HepG2 (cell line): ENCODE measurements around the gene LAMB4. TPM values are rescaled to one million over a fixed set of nuclear protein-coding genes. Genes with fewer than 3 reads are reported as not detected.

ENCODE experiments used
- KLF15 ChIP-seq: sonication (generic); formaldehyde crosslinking; IDR thresholded peaks from 2 replicates; pipeline ENCODE4 v1.8.1; 2023; ENCODE audit warnings: borderline replicate concordance, mild to moderate bottlenecking, inconsistent platforms, missing genetic modification reagents, mixed read lengths
- KLF9 ChIP-seq: IDR thresholded peaks from 2 replicates; pipeline ENCODE4 v1.6.1; 2016; ENCODE audit warnings: low read depth
- PPARG ChIP-seq: conservative IDR thresholded peaks from 2 replicates; pipeline ENCODE4 v1.6.1; 2016; ENCODE audit warnings: missing biosample characterization, missing genetic modification reagents
- SP5 ChIP-seq: IDR thresholded peaks from 2 replicates; pipeline ENCODE4 v1.6.1; 2016; ENCODE audit warnings: low read depth, borderline replicate concordance
- TMF1 ChIP-seq: sonication (generic); formaldehyde crosslinking; IDR thresholded peaks from 2 replicates; pipeline ENCODE4 v1.8.1; 2022; ENCODE audit warnings: low read depth, missing genetic modification reagents
- ZNF20 ChIP-seq: sonication (generic); formaldehyde crosslinking; IDR thresholded peaks from 2 replicates; pipeline ENCODE4 v1.4.0; 2020; ENCODE audit warnings: mild to moderate bottlenecking, moderate library complexity, missing genetic modification reagents
- ZNF207 ChIP-seq: fragments of 450-650 bp; IDR thresholded peaks from 2 replicates; pipeline ENCODE4 v1.6.1; 2016; ENCODE audit warnings: antibody characterized with exemption, borderline replicate concordance
- ZNF678 ChIP-seq: sonication (generic); formaldehyde crosslinking; IDR thresholded peaks from 2 replicates; pipeline ENCODE4 v1.4.0; 2020; ENCODE audit warnings: mild to moderate bottlenecking, missing genetic modification reagents
- ZNF766 ChIP-seq: sonication (generic); formaldehyde crosslinking; IDR thresholded peaks from 2 replicates; pipeline ENCODE4 v1.5.0; 2020; ENCODE audit warnings: missing genetic modification reagents, borderline replicate concordance
- polyA plus RNA-seq, 8 experiments: library from polyadenylated mRNA; depleted of rRNA in 3 of 8; stranded (reverse) in 7 of 8; unstranded in 1 of 8; fragments of >200 nt; fragmentation: Illumina TruSeq in 4 of 8; extraction: Trizol in 4 of 8; gene quantifications; 2 replicates each; pipeline versions ENCODE4 v1.2.1 to v1.2.3, GENCODE V29; 2011 to 2016; ENCODE audit warnings: low read depth in 4 of 8, missing spikeins in 1 of 8, mixed read lengths in 1 of 8; ENCODE audit not compliant: insufficient read depth in 1 of 8
- total RNA-seq, 5 experiments: library from RNA; depleted of rRNA; stranded (reverse); fragments of >200 nt; fragmentation: Illumina TruSeq; extraction: Trizol; gene quantifications; 2 replicates each; pipeline ENCODE4 v1.2.3, GENCODE V29; 2016; ENCODE audit warnings: low read depth in 1 of 5
- TF ChIP-seq, protein P1 (sequence below): sonication (generic); formaldehyde crosslinking; IDR thresholded peaks from 2 replicates; pipeline ENCODE4 v1.5.1; 2020; ENCODE audit warnings: mild to moderate bottlenecking, missing genetic modification reagents, borderline replicate concordance
- TF ChIP-seq, protein P2 (sequence below): sonication (generic); formaldehyde crosslinking; IDR thresholded peaks from 2 replicates; pipeline ENCODE4 v1.4.0; 2020; ENCODE audit warnings: missing genetic modification reagents
- TF ChIP-seq, protein P3 (sequence below): sonication (generic); formaldehyde crosslinking; IDR thresholded peaks from 2 replicates; pipeline ENCODE4 v1.4.0; 2020; ENCODE audit warnings: missing genetic modification reagents
- TF ChIP-seq, protein P4 (sequence below): sonication (generic); formaldehyde crosslinking; IDR thresholded peaks from 2 replicates; pipeline ENCODE4 v1.4.0; 2020; ENCODE audit warnings: missing genetic modification reagents
- TF ChIP-seq, protein P5 (sequence below): sonication (generic); formaldehyde crosslinking; IDR thresholded peaks from 2 replicates; pipeline ENCODE4 v1.5.1; 2020; ENCODE audit warnings: missing genetic modification reagents, mild to moderate bottlenecking, borderline replicate concordance

LAMB4 gene
- total and polyA plus RNA-seq, 2 of the 13 experiments (the other 11 are each of a cell fraction or from before 2014, with no cell fraction given): 0.05 TPM; not detected in 1

DNA sequence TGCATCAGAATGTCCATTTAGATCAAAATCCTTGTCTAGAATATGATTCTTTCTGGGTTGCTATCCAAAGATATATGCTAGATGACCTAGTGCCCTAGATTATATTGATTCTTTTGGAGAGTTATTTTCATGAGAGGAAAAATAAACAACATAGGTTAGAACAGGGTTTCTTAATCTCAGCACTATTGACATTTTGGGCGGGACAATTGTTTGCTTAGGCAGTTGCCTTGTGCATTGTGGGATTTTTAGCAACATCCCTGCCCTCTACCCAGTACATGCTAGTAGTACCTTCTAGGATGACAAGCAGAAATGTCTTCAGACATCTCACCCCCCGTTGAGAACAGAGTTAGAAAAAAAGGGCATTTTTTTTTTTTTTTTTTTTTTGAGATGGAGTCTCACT lies 102.0 kb downstream of the LAMB4 start (continued):
- TF ChIP-seq, protein P1, sequence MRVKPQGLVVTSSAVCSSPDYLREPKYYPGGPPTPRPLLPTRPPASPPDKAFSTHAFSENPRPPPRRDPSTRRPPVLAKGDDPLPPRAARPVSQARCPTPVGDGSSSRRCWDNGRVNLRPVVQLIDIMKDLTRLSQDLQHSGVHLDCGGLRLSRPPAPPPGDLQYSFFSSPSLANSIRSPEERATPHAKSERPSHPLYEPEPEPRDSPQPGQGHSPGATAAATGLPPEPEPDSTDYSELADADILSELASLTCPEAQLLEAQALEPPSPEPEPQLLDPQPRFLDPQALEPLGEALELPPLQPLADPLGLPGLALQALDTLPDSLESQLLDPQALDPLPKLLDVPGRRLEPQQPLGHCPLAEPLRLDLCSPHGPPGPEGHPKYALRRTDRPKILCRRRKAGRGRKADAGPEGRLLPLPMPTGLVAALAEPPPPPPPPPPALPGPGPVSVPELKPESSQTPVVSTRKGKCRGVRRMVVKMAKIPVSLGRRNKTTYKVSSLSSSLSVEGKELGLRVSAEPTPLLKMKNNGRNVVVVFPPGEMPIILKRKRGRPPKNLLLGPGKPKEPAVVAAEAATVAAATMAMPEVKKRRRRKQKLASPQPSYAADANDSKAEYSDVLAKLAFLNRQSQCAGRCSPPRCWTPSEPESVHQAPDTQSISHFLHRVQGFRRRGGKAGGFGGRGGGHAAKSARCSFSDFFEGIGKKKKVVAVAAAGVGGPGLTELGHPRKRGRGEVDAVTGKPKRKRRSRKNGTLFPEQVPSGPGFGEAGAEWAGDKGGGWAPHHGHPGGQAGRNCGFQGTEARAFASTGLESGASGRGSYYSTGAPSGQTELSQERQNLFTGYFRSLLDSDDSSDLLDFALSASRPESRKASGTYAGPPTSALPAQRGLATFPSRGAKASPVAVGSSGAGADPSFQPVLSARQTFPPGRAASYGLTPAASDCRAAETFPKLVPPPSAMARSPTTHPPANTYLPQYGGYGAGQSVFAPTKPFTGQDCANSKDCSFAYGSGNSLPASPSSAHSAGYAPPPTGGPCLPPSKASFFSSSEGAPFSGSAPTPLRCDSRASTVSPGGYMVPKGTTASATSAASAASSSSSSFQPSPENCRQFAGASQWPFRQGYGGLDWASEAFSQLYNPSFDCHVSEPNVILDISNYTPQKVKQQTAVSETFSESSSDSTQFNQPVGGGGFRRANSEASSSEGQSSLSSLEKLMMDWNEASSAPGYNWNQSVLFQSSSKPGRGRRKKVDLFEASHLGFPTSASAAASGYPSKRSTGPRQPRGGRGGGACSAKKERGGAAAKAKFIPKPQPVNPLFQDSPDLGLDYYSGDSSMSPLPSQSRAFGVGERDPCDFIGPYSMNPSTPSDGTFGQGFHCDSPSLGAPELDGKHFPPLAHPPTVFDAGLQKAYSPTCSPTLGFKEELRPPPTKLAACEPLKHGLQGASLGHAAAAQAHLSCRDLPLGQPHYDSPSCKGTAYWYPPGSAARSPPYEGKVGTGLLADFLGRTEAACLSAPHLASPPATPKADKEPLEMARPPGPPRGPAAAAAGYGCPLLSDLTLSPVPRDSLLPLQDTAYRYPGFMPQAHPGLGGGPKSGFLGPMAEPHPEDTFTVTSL (CRISPR knock-in tag): peak; percentile 34; the same call in 1 of the 2 replicates
- TF ChIP-seq ZNF766 (no peak), TMF1 (CRISPR knock-in tag) (no peak), ZNF678 (CRISPR knock-in tag) (no peak), KLF15 (CRISPR knock-in tag) (no peak), KLF9 (CRISPR knock-in tag) (no peak), ZNF207 (no peak), PPARG (CRISPR knock-in tag) (0 out of 2 replicates have a peak, but pooled peaks have one; percentile 30), ZNF20 (CRISPR knock-in tag) (no peak), SP5 (CRISPR knock-in tag) (peak; percentile 98)
- TF ChIP-seq, protein P2, sequence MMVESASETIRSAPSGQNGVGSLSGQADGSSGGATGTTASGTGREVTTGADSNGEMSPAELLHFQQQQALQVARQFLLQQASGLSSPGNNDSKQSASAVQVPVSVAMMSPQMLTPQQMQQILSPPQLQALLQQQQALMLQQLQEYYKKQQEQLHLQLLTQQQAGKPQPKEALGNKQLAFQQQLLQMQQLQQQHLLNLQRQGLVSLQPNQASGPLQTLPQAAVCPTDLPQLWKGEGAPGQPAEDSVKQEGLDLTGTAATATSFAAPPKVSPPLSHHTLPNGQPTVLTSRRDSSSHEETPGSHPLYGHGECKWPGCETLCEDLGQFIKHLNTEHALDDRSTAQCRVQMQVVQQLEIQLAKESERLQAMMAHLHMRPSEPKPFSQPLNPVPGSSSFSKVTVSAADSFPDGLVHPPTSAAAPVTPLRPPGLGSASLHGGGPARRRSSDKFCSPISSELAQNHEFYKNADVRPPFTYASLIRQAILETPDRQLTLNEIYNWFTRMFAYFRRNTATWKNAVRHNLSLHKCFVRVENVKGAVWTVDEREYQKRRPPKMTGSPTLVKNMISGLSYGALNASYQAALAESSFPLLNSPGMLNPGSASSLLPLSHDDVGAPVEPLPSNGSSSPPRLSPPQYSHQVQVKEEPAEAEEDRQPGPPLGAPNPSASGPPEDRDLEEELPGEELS: peak; percentile 67
- TF ChIP-seq, protein P3, sequence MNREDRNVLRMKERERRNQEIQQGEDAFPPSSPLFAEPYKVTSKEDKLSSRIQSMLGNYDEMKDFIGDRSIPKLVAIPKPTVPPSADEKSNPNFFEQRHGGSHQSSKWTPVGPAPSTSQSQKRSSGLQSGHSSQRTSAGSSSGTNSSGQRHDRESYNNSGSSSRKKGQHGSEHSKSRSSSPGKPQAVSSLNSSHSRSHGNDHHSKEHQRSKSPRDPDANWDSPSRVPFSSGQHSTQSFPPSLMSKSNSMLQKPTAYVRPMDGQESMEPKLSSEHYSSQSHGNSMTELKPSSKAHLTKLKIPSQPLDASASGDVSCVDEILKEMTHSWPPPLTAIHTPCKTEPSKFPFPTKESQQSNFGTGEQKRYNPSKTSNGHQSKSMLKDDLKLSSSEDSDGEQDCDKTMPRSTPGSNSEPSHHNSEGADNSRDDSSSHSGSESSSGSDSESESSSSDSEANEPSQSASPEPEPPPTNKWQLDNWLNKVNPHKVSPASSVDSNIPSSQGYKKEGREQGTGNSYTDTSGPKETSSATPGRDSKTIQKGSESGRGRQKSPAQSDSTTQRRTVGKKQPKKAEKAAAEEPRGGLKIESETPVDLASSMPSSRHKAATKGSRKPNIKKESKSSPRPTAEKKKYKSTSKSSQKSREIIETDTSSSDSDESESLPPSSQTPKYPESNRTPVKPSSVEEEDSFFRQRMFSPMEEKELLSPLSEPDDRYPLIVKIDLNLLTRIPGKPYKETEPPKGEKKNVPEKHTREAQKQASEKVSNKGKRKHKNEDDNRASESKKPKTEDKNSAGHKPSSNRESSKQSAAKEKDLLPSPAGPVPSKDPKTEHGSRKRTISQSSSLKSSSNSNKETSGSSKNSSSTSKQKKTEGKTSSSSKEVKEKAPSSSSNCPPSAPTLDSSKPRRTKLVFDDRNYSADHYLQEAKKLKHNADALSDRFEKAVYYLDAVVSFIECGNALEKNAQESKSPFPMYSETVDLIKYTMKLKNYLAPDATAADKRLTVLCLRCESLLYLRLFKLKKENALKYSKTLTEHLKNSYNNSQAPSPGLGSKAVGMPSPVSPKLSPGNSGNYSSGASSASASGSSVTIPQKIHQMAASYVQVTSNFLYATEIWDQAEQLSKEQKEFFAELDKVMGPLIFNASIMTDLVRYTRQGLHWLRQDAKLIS (CRISPR knock-in tag): no peak
- TF ChIP-seq, protein P4, sequence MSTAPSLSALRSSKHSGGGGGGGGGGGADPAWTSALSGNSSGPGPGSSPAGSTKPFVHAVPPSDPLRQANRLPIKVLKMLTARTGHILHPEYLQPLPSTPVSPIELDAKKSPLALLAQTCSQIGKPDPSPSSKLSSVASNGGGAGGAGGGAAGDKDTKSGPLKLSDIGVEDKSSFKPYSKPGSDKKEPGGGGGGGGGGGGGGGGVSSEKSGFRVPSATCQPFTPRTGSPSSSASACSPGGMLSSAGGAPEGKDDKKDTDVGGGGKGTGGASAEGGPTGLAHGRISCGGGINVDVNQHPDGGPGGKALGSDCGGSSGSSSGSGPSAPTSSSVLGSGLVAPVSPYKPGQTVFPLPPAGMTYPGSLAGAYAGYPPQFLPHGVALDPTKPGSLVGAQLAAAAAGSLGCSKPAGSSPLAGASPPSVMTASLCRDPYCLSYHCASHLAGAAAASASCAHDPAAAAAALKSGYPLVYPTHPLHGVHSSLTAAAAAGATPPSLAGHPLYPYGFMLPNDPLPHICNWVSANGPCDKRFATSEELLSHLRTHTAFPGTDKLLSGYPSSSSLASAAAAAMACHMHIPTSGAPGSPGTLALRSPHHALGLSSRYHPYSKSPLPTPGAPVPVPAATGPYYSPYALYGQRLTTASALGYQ (CRISPR knock-in tag): peak; percentile 90
- TF ChIP-seq, protein P5, sequence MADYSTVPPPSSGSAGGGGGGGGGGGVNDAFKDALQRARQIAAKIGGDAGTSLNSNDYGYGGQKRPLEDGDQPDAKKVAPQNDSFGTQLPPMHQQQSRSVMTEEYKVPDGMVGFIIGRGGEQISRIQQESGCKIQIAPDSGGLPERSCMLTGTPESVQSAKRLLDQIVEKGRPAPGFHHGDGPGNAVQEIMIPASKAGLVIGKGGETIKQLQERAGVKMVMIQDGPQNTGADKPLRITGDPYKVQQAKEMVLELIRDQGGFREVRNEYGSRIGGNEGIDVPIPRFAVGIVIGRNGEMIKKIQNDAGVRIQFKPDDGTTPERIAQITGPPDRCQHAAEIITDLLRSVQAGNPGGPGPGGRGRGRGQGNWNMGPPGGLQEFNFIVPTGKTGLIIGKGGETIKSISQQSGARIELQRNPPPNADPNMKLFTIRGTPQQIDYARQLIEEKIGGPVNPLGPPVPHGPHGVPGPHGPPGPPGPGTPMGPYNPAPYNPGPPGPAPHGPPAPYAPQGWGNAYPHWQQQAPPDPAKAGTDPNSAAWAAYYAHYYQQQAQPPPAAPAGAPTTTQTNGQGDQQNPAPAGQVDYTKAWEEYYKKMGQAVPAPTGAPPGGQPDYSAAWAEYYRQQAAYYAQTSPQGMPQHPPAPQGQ (CRISPR knock-in tag): no peak
